Measurements from ENCODE around the gene CCL1. TPM values are rescaled to one million over a fixed set of nuclear protein-coding genes. Genes with fewer than 3 reads are reported as not detected.

Gene CCL1
- total RNA-seq, 1 donor from 2014 or later: not detected

DNA sequence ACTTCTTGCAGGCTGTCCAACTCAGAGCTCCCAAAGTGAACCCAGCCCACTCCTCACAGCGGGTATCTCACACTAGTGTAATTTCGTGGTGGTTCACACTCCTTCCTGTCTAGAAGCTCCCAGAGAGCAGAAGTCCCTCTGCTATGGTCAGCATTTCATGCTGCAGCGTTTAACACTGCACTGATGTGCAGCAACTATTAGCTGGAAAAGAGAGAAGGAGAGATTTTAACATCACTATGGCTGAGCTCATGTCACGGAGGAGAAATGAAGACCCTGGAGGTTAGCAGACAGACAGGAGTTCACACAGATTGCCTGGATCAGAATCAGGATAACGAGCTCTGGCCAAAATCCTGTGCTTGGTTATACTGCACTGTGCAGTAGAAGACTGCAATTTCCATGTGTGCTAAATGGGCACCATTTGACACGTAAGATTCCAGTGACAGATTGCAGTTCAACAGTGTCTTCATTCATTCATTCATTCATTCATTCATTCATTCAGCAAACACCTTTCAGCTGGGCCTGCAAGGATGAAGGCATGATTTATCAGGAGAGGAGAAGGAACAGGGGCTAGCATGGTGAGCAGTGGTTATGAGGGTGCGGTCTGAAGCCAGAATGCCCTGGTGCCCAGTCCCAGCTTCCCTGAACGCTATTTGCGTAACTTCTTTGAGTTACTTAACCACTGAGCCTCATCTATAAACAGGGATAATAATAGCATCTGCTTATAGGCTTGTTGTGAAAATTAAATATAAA, 5.3 kb upstream of the CCL1 start:
- Mint-ChIP-seq H3K27ac (ENCODE audit: unreplicated experiment) (no peak overlapping the region), H3K4me3 (ENCODE audit: unreplicated experiment) (no peak overlapping the region), H3K4me1 (ENCODE audit: low read depth, unreplicated experiment) (peaks cover 1% of the 10 kb centered on the region), H3K9me3 (ENCODE audit: unreplicated experiment) (peaks cover 1% of the 10 kb centered on the region), H3K27me3 (ENCODE audit: unreplicated experiment) (peaks cover 3% of the 10 kb centered on the region), H3K36me3 (ENCODE audit: unreplicated experiment) (no peaks in the 10 kb centered on the region)
- TF ChIP-seq, protein P1, sequence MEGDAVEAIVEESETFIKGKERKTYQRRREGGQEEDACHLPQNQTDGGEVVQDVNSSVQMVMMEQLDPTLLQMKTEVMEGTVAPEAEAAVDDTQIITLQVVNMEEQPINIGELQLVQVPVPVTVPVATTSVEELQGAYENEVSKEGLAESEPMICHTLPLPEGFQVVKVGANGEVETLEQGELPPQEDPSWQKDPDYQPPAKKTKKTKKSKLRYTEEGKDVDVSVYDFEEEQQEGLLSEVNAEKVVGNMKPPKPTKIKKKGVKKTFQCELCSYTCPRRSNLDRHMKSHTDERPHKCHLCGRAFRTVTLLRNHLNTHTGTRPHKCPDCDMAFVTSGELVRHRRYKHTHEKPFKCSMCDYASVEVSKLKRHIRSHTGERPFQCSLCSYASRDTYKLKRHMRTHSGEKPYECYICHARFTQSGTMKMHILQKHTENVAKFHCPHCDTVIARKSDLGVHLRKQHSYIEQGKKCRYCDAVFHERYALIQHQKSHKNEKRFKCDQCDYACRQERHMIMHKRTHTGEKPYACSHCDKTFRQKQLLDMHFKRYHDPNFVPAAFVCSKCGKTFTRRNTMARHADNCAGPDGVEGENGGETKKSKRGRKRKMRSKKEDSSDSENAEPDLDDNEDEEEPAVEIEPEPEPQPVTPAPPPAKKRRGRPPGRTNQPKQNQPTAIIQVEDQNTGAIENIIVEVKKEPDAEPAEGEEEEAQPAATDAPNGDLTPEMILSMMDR (IDR thresholded peaks at IDR 0.05; ENCODE audit: partially characterized antibody, unreplicated experiment): no peak
- DNase-seq: no peak

DNA sequence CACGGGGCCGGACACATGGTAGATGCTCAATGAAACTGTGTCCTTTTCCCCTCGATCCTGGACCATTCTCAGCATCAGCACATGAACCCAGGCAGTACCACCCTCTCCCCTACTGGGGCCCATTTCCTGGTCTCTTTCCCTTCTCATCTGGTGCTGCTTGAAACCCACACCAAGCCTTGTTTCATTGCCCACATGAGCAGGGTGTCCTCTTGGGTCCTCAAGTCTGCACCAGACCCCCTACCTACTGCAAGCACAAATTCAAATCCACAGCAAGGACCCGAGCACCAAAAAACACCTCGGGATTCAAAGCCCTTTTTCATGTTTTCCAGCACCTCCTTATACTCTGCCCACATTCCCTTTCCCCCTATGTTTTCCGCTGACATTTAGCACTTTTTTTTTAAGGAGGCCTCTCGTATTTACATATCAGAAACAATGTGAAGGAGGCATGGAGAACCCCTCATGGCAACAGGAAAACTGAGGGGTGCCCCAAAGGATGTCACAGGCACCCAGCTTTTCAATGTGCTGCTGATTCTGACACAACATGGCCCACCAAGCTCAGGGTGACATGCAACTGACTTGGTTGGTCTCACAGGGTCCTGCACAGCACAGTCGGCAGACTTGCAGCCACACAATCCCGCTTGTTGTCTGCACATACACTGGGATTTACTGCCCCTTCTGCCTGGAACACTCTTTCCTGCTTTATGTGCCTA, 4.6 kb upstream of the CCL1 start:
- no peaks in the 10 kb centered on the region for H3K36me3 Mint-ChIP-seq (ENCODE audit: unreplicated experiment)
- TF ChIP-seq, protein P1 (IDR thresholded peaks at IDR 0.05; ENCODE audit: partially characterized antibody, unreplicated experiment): no peak
- H3K4me1 Mint-ChIP-seq (ENCODE audit: low read depth, unreplicated experiment): peaks cover 1% of the 10 kb centered on the region
- peaks cover 1% of the 10 kb centered on the region for H3K9me3 Mint-ChIP-seq (ENCODE audit: unreplicated experiment)
- H3K4me3 Mint-ChIP-seq (ENCODE audit: unreplicated experiment): no peak overlapping the region
- H3K27ac Mint-ChIP-seq (ENCODE audit: unreplicated experiment): no peak overlapping the region
- H3K27me3 Mint-ChIP-seq (ENCODE audit: unreplicated experiment): no peaks in the 10 kb centered on the region
- DNase-seq: no peak

DNA sequence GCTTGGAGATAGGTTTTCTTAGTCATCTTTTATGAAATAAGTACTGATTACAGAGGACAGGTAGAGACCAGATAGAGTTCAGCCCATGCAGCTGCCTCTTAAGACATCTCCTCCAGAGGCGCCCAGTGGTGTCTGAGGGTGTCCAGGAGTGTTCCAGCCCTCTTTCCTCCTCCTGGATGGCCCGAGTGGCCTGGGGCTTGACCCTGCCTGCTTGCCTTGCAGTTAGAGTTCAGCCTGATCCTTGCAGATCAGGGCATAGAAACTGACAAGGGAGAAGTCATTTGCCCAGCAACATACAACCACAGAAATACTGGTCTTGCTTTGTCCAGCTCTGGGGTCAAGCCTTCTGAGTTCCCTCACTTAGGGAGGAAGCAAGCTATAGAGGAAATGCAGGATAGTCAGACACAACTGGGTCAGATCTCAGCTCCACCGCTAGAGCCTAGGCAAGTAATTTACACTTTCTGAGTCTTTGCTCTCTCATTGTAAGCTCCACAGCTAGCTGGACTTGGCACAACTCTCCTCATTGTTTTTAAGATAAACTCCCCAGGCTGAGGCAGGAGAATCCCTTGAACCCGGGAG, 3.6 kb upstream of the CCL1 start:
- TF ChIP-seq, protein P1 (IDR thresholded peaks at IDR 0.05; ENCODE audit: partially characterized antibody, unreplicated experiment): no peak
- H3K4me1 Mint-ChIP-seq (ENCODE audit: low read depth, unreplicated experiment): peaks cover 8% of the 10 kb centered on the region
- H3K4me3 Mint-ChIP-seq (ENCODE audit: unreplicated experiment): no peak overlapping the region
- no peak for DNase-seq
- peaks cover under 1% of the 10 kb centered on the region for H3K27me3 Mint-ChIP-seq (ENCODE audit: unreplicated experiment)
- H3K9me3 Mint-ChIP-seq (ENCODE audit: unreplicated experiment): peaks cover 2% of the 10 kb centered on the region
- no peaks in the 10 kb centered on the region for H3K36me3 Mint-ChIP-seq (ENCODE audit: unreplicated experiment)
- no peak overlapping the region for H3K27ac Mint-ChIP-seq (ENCODE audit: unreplicated experiment)

DNA sequence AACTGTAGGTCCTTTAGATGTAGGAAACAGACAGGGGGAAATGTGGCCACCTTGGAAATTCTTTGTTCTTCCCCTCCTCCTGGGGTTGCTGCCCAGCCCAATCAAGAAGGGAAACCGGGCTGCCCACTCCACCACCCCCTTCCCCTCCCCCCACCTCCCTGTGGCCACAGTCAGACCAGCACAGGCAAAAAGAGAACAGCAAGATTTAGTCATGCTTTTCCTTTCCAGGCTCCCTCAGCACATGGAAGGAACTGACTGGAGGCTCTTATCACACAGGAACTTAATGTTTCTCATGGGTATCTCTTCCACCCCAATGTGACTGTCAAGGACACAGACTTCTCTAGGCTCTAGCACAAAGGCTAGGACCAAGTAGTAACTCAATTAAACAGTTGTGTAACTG, 3.0 kb upstream of the CCL1 start:
- H3K27me3 Mint-ChIP-seq (ENCODE audit: unreplicated experiment): peaks cover 3% of the 10 kb centered on the region
- TF ChIP-seq, protein P1 (IDR thresholded peaks at IDR 0.05; ENCODE audit: partially characterized antibody, unreplicated experiment): no peak
- H3K9me3 Mint-ChIP-seq (ENCODE audit: unreplicated experiment): peaks cover 2% of the 10 kb centered on the region
- no peaks in the 10 kb centered on the region for H3K36me3 Mint-ChIP-seq (ENCODE audit: unreplicated experiment)
- H3K4me3 Mint-ChIP-seq (ENCODE audit: unreplicated experiment): no peak overlapping the region
- peaks cover 11% of the 10 kb centered on the region for H3K4me1 Mint-ChIP-seq (ENCODE audit: low read depth, unreplicated experiment)
- H3K27ac Mint-ChIP-seq (ENCODE audit: unreplicated experiment): no peak overlapping the region
- DNase-seq: no peak

DNA sequence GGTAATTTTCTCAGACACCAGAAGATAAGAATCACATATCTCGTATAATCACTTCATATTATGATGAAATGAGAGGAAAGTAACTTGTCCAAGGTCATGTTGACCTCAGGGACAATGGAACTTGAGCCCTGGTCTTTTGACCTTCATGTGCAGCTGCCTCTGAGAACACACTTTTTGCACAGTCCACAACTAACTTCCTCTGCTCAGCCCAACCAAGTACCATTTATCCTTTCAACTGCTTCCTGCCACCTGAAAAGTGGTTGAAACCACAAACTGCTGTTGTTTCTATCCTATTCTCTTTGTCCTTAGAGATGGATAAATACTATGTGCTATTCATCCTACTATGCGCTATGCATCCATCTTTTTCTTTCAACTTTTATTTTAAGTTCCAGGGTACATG, 2.3 kb upstream of the CCL1 start:
- Mint-ChIP-seq H3K27ac (ENCODE audit: unreplicated experiment) (no peak overlapping the region), H3K4me1 (ENCODE audit: low read depth, unreplicated experiment) (peaks cover 10% of the 10 kb centered on the region), H3K36me3 (ENCODE audit: unreplicated experiment) (no peaks in the 10 kb centered on the region), H3K9me3 (ENCODE audit: unreplicated experiment) (peaks cover 4% of the 10 kb centered on the region), H3K27me3 (ENCODE audit: unreplicated experiment) (peaks cover 3% of the 10 kb centered on the region), H3K4me3 (ENCODE audit: unreplicated experiment) (no peak overlapping the region)
- no peak for DNase-seq
- TF ChIP-seq, protein P1 (IDR thresholded peaks at IDR 0.05; ENCODE audit: partially characterized antibody, unreplicated experiment): no peak

All from glutamatergic neuron (in vitro differentiated cells).